DMS 273 treated with DMSO at 0.1 percent for 48 hours (cell line): ENCODE measurements around the gene GRIN1.
A peak's percentile ranks its signal among the peaks of the same experiment; 100 is the strongest.

Source experiments
- DNase-seq: peaks from one replicate; lab custom pipeline; 2025; lab: John Stamatoyannopoulos, UW

The GRIN1 gene

DNA sequence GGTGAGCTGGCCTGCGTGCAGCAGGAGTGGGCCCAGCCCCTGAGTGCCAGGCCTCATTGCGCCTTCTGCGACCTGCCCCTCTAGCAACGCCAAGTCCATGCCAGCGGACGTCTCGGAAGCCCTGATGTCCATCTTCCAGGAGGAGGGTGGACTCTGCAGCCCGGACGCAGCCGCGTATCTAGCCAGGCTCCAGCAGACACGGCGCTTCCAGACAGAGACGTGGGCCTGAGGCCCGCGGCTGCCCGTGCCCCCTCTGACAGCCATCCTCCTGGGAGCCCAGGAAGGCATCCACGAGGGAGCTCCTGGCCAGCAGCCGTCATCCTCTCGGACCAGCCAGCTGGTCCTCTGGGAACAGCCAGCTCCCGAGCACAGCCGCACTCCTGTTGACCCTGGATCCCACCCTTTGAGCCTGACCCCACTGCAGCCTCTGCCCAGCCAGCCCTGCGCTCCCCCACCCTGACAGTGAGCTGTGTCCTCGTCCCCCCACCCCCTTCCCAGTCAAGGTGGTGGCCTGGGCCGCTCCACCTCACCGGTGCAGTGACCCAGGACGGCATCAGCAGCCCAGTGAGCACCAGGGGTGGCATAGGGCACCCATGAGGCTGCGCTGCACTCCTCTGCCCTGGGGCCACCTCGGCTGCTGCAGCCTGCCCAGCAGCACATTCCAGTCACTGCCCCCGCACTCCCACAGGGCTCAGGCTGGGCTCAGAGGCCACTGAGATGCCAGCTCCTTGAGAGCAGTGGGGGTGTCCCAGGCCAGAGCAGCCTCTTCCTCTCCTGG, 77.4 kb downstream of the GRIN1 start:
- DNase-seq = no peak

DNA sequence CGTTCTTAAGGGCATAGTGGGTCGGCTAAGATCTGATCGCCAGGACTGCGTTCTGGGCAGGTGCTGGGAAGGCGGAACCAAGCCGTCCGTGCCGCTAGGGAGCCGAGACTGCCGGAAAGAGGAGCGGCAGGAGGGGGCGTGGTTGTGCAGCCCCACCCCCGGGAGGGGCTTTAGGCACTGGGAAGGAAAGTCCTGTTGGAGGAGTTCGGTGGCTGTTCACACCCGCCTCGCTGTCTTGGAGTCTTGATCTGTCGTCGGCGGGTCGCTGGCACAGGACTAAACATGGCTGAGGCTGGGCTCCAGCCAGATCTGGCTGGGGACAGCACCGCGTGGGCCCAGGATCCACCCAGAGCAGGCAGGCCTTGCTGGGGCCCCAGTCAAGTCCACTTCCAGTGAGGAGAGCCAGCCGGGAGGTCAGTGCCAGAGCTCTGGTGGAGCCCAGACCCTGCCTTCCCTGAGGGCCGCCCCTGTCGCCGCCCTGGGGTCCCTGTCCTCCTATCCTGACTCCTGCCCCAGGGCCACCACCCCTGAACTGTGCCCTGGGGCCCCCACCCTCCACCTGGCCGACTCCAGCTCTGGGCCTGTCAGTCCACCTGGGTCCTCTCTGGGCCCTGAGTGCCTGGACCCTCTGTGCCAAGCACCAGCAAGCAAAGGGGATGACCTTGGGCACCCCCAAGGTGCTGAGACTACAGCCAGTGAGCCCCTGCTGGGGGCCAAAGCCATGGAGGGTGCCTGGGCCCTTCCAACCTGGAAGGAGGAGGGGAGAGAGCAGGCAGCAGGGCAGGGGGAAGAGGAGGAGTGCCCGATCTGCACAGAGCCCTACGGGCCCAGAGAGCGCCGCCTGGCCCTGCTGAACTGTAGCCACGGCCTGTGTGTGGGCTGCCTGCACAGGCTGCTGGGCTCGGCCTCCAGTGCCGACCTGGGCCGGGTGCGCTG, 78.6 kb downstream of the GRIN1 start:
- peak; percentile 9 for DNase-seq

DNA sequence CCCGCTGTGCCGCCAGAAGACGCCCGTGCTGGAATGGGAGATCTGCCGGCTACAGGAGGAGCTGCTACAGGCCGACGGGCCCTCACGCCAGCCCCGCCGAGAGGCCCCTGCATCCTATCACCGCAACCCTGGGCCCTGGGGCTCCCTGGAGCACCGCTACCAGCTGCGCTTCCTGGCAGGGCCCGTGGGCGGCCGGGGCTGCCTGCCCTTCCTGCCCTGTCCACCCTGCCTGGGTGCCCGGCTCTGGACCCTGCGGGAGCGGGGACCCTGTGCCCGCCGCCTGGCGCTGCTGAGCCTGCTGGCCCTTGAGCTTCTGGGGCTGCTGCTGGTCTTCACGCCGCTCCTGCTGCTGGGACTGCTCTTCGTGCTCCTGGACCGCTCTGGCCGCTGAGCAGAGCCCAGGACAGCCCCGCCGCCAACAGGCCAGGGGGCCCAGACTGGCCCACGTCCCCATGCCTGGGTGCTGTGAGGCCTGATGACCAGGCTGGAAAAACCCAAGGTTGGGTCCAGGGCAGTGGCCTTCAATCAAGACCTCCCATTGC, 79.3 kb downstream of the GRIN1 start:
- DNase-seq = no peak
